Esophagus squamous epithelium (tissue), 5 donors: Measurements from ENCODE around the gene TP53I13. TPM values are rescaled to one million over a fixed set of nuclear protein-coding genes. Genes with fewer than 3 reads are reported as not detected.

Experiments used
- DNase-seq: peaks from one replicate; lab custom pipeline; 2025; lab: John Stamatoyannopoulos, UW
- H3K27ac ChIP-seq, 4 donors: fragments of 200-600 bp; sonication (generic); one replicate each; pipeline ENCODE4 v1.5.1; 2016 to 2019; ENCODE audit warnings: mild to moderate bottlenecking in 1 of 4
- H3K27me3 ChIP-seq, 4 donors: fragments of 200-600 bp; sonication (generic); 1 replicate in 3 of 4; 2 replicates in 1 of 4; pipeline versions ENCODE4 v1.5.1 to v1.6.0; 2017 to 2021; ENCODE audit warnings: antibody characterized with exemption in 1 of 4
- H3K36me3 ChIP-seq, 3 donors: fragments of 200-600 bp; sonication (generic); one replicate each; pipeline ENCODE4 v1.5.1; 2016 to 2019
- H3K4me1 ChIP-seq, 3 donors: fragments of 200-600 bp; sonication (generic); one replicate each; pipeline ENCODE4 v1.5.1; 2017 to 2019
- H3K4me3 ChIP-seq, 4 donors: fragments of 200-600 bp; sonication (generic); 1 replicate in 3 of 4; 2 replicates in 1 of 4; pipeline ENCODE4 v1.5.1; 2016 to 2019; ENCODE audit warnings: mild to moderate bottlenecking in 2 of 4, moderate library complexity in 1 of 4
- H3K9me3 ChIP-seq, 3 donors: fragments of 200-600 bp; sonication (generic); one replicate each; pipeline ENCODE4 v1.5.1; 2016 to 2019
- CTCF ChIP-seq, 6 experiments: fragments of 450-650 bp in 4 of 6; fragments of 200-600 bp in 2 of 6; sonication (generic) in 2 of 6; IDR thresholded peaks; one replicate each; pipeline ENCODE4 v1.5.1; 2016 to 2019; ENCODE audit warnings: antibody characterized with exemption in 6 of 6, mild to moderate bottlenecking in 4 of 6, moderate library complexity in 4 of 6
- POLR2A ChIP-seq, 4 donors: fragments of 450-650 bp; IDR thresholded peaks; one replicate each; pipeline ENCODE4 v1.6.1; 2017; ENCODE audit warnings: antibody characterized with exemption in 4 of 4, mild to moderate bottlenecking in 4 of 4, moderate library complexity in 3 of 4
- WGBS, 2 donors: methylation state at CpG; one replicate each; pipeline ENCODE4 v1.1.5; 2018; 5-methylcytosine and 5-hydroxymethylcytosine counted together
- intact Hi-C: fragments of 100-400 bp; cut with DNase I; formaldehyde crosslinking; loops from one replicate; pipeline ENCODE4 v1.15.0; 2022
- total RNA-seq, 4 donors: library from RNA; depleted of rRNA; stranded (reverse); fragments of >200 nt; gene quantifications; one replicate each; pipeline ENCODE4 v1.1.0, GENCODE V29; 2016
- donor health status: DM: yes; HTN: yes; CAD: no.

The TP53I13 gene
- total RNA-seq, 4 donors from 2014 or later: 11.8 to 34.9 (median 21.8) TPM

- no peak for DNase-seq
- Histone ChIP-seq H3K4me1 (peaks cover 72 to 94% (median 73%) of the 10 kb centered on the region in 3 donors), H3K36me3 (peaks cover 0 to 27% (median 7%) of the 10 kb centered on the region in 3 donors), H3K9me3 (no peaks in the 10 kb centered on the region), H3K27ac (peak overlapping the region; percentile 42 to 93 (median 87)), H3K4me3 (peak overlapping the region in 3 of 4 donors; percentile 19 to 52 (median 31)), H3K27me3 (no peaks in the 10 kb centered on the region)
- intact Hi-C loops: no loop called here
- TF ChIP-seq CTCF (IDR thresholded peaks at IDR 0.05): peak in 1 of 6 experiments; percentile 3
- TF ChIP-seq POLR2A (IDR thresholded peaks at IDR 0.05): peak in 1 of 4 donors; percentile 31
- WGBS, 2 donors: 61 to 69% methylated on average over 3 to 4 of the region's 8 CpGs
Measured at GRCh38 chr17:29585080-29585751, 16.7 kb downstream of the TP53I13 start.

- Histone ChIP-seq H3K36me3 (peaks cover 0 to 13% (median 0%) of the 10 kb centered on the region in 3 donors), H3K4me3 (peak overlapping the region in 2 of 4 donors; percentile 84 to 91)
- intact Hi-C loops: no loop called here
Measured at GRCh38 chr17:29586676-29587469, 18.4 kb downstream of the TP53I13 start.

GRCh38 chr17:29587591-29587990 lies 19.1 kb downstream of the TP53I13 start:
- intact Hi-C loops: no loop called here
- Histone ChIP-seq H3K4me1 (peaks cover 74 to 94% (median 78%) of the 10 kb centered on the region in 3 donors), H3K36me3 (peaks cover 0 to 6% (median 0%) of the 10 kb centered on the region in 3 donors), H3K27ac (peak overlapping the region; percentile 90 to 95 (median 92)), H3K9me3 (no peaks in the 10 kb centered on the region), H3K4me3 (peak overlapping the region in 3 of 4 donors; percentile 84 to 91 (median 84)), H3K27me3 (no peaks in the 10 kb centered on the region)
- TF ChIP-seq POLR2A (IDR thresholded peaks at IDR 0.05) (no peak), CTCF (IDR thresholded peaks at IDR 0.05) (no peak)
- 42 to 83% methylated on average over 1 to 4 of the region's 6 CpGs for WGBS, 2 donors
- no peak for DNase-seq

More at GRCh38 chr17:29586676-29587469, 18.4 kb downstream of the TP53I13 start:
- no peak for DNase-seq
- 28 to 41% methylated on average over 3 to 4 of the region's 9 CpGs for WGBS, 2 donors
- H3K27ac ChIP-seq: peak overlapping the region; percentile 90 to 95 (median 92)
- no peaks in the 10 kb centered on the region for H3K27me3 ChIP-seq
- no peak for TF ChIP-seq POLR2A (IDR thresholded peaks at IDR 0.05)
- no peak for TF ChIP-seq CTCF (IDR thresholded peaks at IDR 0.05)
- no peaks in the 10 kb centered on the region for H3K9me3 ChIP-seq
- peaks cover 74 to 94% (median 75%) of the 10 kb centered on the region in 3 donors for H3K4me1 ChIP-seq

GRCh38 chr17:29588017-29588561 lies 19.6 kb downstream of the TP53I13 start:
- TF ChIP-seq POLR2A (IDR thresholded peaks at IDR 0.05): no peak
- TF ChIP-seq CTCF (IDR thresholded peaks at IDR 0.05): no peak
- WGBS, 2 donors: 0% methylated on average over 3 of the region's 8 CpGs; no CpG with 5 or more reads in 1 of the 2 donors
- Histone ChIP-seq H3K4me3 (peak overlapping the region; percentile 70 to 91 (median 84)), H3K27ac (peak overlapping the region; percentile 90 to 95 (median 92)), H3K4me1 (peaks cover 72 to 93% (median 75%) of the 10 kb centered on the region in 3 donors), H3K9me3 (no peaks in the 10 kb centered on the region), H3K36me3 (peaks cover 0 to 1% (median 0%) of the 10 kb centered on the region in 3 donors), H3K27me3 (no peaks in the 10 kb centered on the region)
- no peak for DNase-seq
- intact Hi-C loops: no loop called here
